Osteoblast (primary cell): Measurements from ENCODE around the gene DBP. TPM values are rescaled to one million over a fixed set of nuclear protein-coding genes. Genes with fewer than 3 reads are reported as not detected.

Experiments
- DNase-seq: peaks from one replicate; pipeline ENCODE4 v3.0.0; 2011; ENCODE audit warnings: low spot score, mixed read lengths; ENCODE audit not compliant: insufficient read length; ENCODE audit errors: missing footprints
- H2AFZ ChIP-seq: 2 replicates; pipeline ENCODE4 v1.6.0; 2011; ENCODE audit warnings: mild to moderate bottlenecking, low read length
- H3K27ac ChIP-seq: 2 replicates; pipeline ENCODE4 v1.5.1; 2011; ENCODE audit warnings: mild to moderate bottlenecking, low read depth, low read length, moderate library complexity
- H3K27me3 ChIP-seq: 2 replicates; pipeline ENCODE4 v1.6.0; 2012; ENCODE audit warnings: mild to moderate bottlenecking, control low read depth, inconsistent platforms, low read length, moderate library complexity; ENCODE audit not compliant: insufficient read depth
- H3K36me3 ChIP-seq: 2 replicates; pipeline ENCODE4 v1.5.1; 2011; ENCODE audit warnings: mild to moderate bottlenecking, low read length, control low read depth, moderate library complexity; ENCODE audit not compliant: insufficient read depth
- H3K4me1 ChIP-seq: 2 replicates; pipeline ENCODE4 v1.5.1; 2011; ENCODE audit warnings: mild to moderate bottlenecking, low read length, control low read depth, moderate library complexity; ENCODE audit not compliant: insufficient read depth
- H3K4me2 ChIP-seq: 2 replicates; pipeline ENCODE4 v1.6.0; 2011; ENCODE audit warnings: mild to moderate bottlenecking, low read length; ENCODE audit not compliant: insufficient read depth
- H3K4me3 ChIP-seq: fragments of 200-600 bp; sonication (generic); 3 replicates; pipeline ENCODE4 v1.5.1; 2012; ENCODE audit warnings: mild to moderate bottlenecking, low read length, inconsistent platforms; ENCODE audit not compliant: insufficient read depth
- H3K79me2 ChIP-seq: 2 replicates; pipeline ENCODE4 v1.6.0; 2012; ENCODE audit warnings: mild to moderate bottlenecking, low read length, control low read depth, inconsistent platforms; ENCODE audit not compliant: insufficient read depth
- H3K9me3 ChIP-seq: 2 replicates; pipeline ENCODE4 v1.5.1; 2011; ENCODE audit warnings: low read depth, low read length, control low read depth
- H4K20me1 ChIP-seq: 2 replicates; pipeline ENCODE4 v1.6.0; 2012; ENCODE audit warnings: mild to moderate bottlenecking, low read length, control low read depth; ENCODE audit not compliant: insufficient read depth
- CTCF ChIP-seq: IDR thresholded peaks from 2 replicates; pipeline ENCODE4 v1.5.1; 2011; ENCODE audit warnings: mild to moderate bottlenecking, low read depth, low read length, moderate library complexity; ENCODE audit errors: extremely low read depth
- total RNA-seq: library from RNA; depleted of rRNA; stranded (reverse); fragments of >200 nt; gene quantifications from 2 replicates; pipeline ENCODE4 v1.2.3, GENCODE V29; 2012

Gene DBP
- total RNA-seq, 1 donor: 14.5 TPM

- peaks cover 7% of the 10 kb centered on the region for H4K20me1 ChIP-seq
- no peak for DNase-seq
- H3K4me1 ChIP-seq: peaks cover 17% of the 10 kb centered on the region
- H3K79me2 ChIP-seq: peaks cover 16% of the 10 kb centered on the region
- no peaks in the 10 kb centered on the region for H3K27me3 ChIP-seq
- H3K36me3 ChIP-seq: peaks cover 3% of the 10 kb centered on the region
- H3K27ac ChIP-seq: peak overlapping the region; percentile 55
- H2AFZ ChIP-seq: peak overlapping the region; percentile 86
- no peak for TF ChIP-seq CTCF
- H3K4me2 ChIP-seq: peak overlapping the region; percentile 76
- peak overlapping the region; percentile 74 for H3K4me3 ChIP-seq
- H3K9me3 ChIP-seq: no peaks in the 10 kb centered on the region
Measured at GRCh38 chr19:48623556-48624066, 13.6 kb downstream of the DBP start.

GRCh38 chr19:48619692-48620585 is 17.2 kb downstream of the DBP start:
- Histone ChIP-seq H3K4me3 (peak overlapping the region; percentile 100), H3K4me2 (peak overlapping the region; percentile 88), H3K27me3 (no peaks in the 10 kb centered on the region), H3K4me1 (peaks cover 33% of the 10 kb centered on the region), H3K27ac (peak overlapping the region; percentile 93), H3K36me3 (peaks cover 33% of the 10 kb centered on the region), H4K20me1 (peaks cover 40% of the 10 kb centered on the region), H3K79me2 (peaks cover 48% of the 10 kb centered on the region), H3K9me3 (no peaks in the 10 kb centered on the region), H2AFZ (peak overlapping the region; percentile 86)
- no peak for TF ChIP-seq CTCF
- DNase-seq: peak; percentile 58

- TF ChIP-seq CTCF: no peak
- H3K4me3 ChIP-seq: peak within 1 kb of the TSS; percentile 100
- H3K27ac ChIP-seq: peak within 1 kb of the TSS; percentile 93
- peak within 1 kb of the TSS; percentile 88 for H3K4me2 ChIP-seq
- H3K27me3 ChIP-seq: no peaks in the 10 kb centered on the region
- H3K36me3 ChIP-seq: peaks cover 35% of the 10 kb centered on the region
- DNase-seq: peak; percentile 99
- H3K79me2 ChIP-seq: peaks cover 48% of the 10 kb centered on the region
- peaks cover 41% of the 10 kb centered on the region for H4K20me1 ChIP-seq
- H3K9me3 ChIP-seq: no peaks in the 10 kb centered on the region
- peak within 1 kb of the TSS; percentile 86 for H2AFZ ChIP-seq
- peaks cover 29% of the 10 kb centered on the region for H3K4me1 ChIP-seq
Measured at GRCh38 chr19:48618916-48619691, 18.1 kb downstream of the DBP start, which contains the start of the genes RPL18 and SPHK2. TSS of gene RPL18 (minus strand) at chr19:48619178. CDS start at chr19:48619143, 35 bp downstream. TSS of gene SPHK2 (plus strand) at chr19:48619506. CDS start at chr19:48620515, 1,009 bp downstream.
